Activated T-helper 1 cell treated with anti-CD3 and anti-CD28 coated beads, Interleukin-12 subunit alpha, Interleukin-12 subunit beta, Interleukin-2, Interleukin-4 antibody, amounts not matched to agents 30 ng/mL and 10 ng/mL and 1 ng/mL, durations not matched to agents 14 hours and 24 hours and 36 hours (primary cell): ENCODE results near the gene GRIK2. TPM values are rescaled to one million over a fixed set of nuclear protein-coding genes. Genes with fewer than 3 reads are reported as not detected.

ENCODE experiments used
- DNase-seq: peaks from one replicate; pipeline ENCODE4 v3.0.0; 2021; ENCODE audit warnings: low spot score
- H3K27ac Mint-ChIP-seq: one replicate; pipeline ENCODE4 v1.8.0; 2021; ENCODE audit warnings: mild to moderate bottlenecking, mixed read lengths
- H3K27me3 Mint-ChIP-seq: one replicate; pipeline ENCODE4 v1.8.0; 2022; ENCODE audit warnings: mild to moderate bottlenecking, moderate library complexity, mixed read lengths; ENCODE audit not compliant: insufficient read depth
- H3K36me3 Mint-ChIP-seq: one replicate; pipeline ENCODE4 v1.8.0; 2021; ENCODE audit warnings: low read depth, mixed read lengths
- H3K4me1 Mint-ChIP-seq: one replicate; pipeline ENCODE4 v1.8.0; 2021; ENCODE audit warnings: low read depth, mixed read lengths
- H3K4me3 Mint-ChIP-seq: one replicate; pipeline ENCODE4 v1.8.0; 2021; ENCODE audit warnings: mild to moderate bottlenecking, moderate library complexity, mixed read lengths
- H3K9me3 Mint-ChIP-seq: one replicate; pipeline ENCODE4 v1.8.0; 2021; ENCODE audit warnings: mixed read lengths
- intact Hi-C: fragments of 100-400 bp; cut with micrococcal nuclease; formaldehyde crosslinking; loops from one replicate; pipeline ENCODE4 v1.15.1; 2024
- total RNA-seq: library from RNA; stranded (reverse); gene quantifications from 2 replicates; pipeline ENCODE4 v1.2.3, GENCODE V29; 2022

GRIK2 gene
- total RNA-seq, 1 donor from 2014 or later: not detected

DNA sequence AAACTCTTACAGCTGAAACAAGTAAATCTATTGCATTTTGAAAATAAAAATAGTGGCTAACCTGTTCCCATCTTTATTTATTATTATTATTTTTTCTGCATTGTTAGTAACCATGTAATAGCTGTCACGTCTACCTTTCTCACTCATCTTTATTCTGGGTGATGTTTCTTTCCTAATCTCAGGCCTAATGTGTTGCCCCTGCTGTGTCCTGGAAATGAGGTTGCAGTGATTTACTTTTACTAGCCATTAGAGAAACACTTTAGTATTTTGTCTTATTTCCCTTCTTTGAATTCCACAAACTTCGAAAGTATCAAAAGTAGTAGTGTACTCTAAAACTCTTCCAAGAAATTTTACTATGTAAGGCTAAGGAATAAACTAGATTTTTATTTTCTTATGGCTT lies 546.9 kb downstream of the GRIK2 start:
- no peak overlapping the region for H3K27ac Mint-ChIP-seq
- no peaks in the 10 kb centered on the region for H3K36me3 Mint-ChIP-seq
- no peaks in the 10 kb centered on the region for H3K4me1 Mint-ChIP-seq
- no peak for DNase-seq
- no peaks in the 10 kb centered on the region for H3K27me3 Mint-ChIP-seq
- H3K9me3 Mint-ChIP-seq: peaks cover 2% of the 10 kb centered on the region
- intact Hi-C loops: no loop called here
- H3K4me3 Mint-ChIP-seq: no peak overlapping the region

DNA sequence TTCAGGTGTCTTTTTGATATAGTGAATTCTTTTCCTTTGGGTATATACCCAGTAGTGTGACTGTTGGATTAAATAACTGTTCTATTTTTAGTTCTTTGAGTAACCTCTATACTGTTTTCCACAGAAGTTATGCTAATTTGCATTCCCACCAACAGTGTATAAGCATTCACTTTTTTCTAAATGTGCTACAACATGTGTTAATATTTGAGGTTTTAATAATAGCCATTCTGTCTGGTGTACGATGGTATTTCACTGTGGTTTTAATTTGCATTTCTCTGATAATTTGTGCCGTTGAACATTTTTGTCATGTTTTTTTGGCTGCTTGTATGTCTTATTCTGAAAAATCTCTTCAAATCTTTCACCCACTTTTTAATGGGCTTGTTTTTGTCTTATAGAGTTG lies 563.5 kb downstream of the GRIK2 start:
- no peak for DNase-seq
- H3K9me3 Mint-ChIP-seq: no peaks in the 10 kb centered on the region
- intact Hi-C loops: no loop called here
- no peak overlapping the region for H3K4me3 Mint-ChIP-seq
- no peaks in the 10 kb centered on the region for H3K4me1 Mint-ChIP-seq
- no peaks in the 10 kb centered on the region for H3K27me3 Mint-ChIP-seq
- H3K27ac Mint-ChIP-seq: no peak overlapping the region
- no peaks in the 10 kb centered on the region for H3K36me3 Mint-ChIP-seq

DNA sequence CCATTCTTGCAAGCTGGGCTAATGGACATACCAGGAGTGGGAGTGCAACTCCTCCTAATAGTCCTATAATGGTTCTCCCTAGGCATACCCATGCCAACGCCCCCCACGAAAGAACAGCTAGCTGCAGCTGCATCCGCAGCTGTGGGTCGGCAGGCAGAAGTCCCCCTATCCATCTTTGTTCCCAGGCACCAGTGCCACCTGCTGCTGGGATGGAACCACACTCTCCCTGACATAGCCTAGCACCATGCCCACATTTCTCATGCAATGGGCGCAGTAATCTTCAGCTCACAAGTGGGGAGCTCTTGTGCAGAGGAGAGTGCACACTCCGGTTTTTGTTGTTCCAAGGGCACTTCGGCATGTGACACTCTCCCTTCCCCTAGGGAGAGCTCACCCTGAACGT lies 567.8 kb downstream of the GRIK2 start:
- Mint-ChIP-seq H3K9me3 (no peaks in the 10 kb centered on the region), H3K27me3 (no peaks in the 10 kb centered on the region), H3K27ac (no peak overlapping the region), H3K4me3 (no peak overlapping the region), H3K36me3 (no peaks in the 10 kb centered on the region), H3K4me1 (no peaks in the 10 kb centered on the region)
- intact Hi-C loops: no loop called here
- DNase-seq: no peak

DNA sequence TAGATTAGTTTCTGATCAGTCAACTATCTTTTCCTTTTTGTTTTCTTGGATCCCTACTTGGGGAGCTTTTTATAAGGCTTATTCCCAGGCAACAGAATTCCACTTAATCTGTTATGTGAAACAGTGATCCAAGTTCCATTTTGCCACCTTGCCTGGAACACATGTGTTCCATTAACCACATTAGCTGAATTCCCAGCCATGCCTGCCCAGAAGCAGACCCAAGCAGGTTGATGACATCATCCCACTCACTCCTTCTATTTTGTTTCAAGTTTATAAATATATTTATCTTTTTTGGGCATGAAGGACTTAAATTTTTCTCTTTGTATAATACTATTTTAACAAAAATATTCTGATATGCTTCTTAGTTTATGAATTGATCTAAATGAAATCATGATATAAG lies 587.4 kb downstream of the GRIK2 start:
- Mint-ChIP-seq H3K9me3 (no peaks in the 10 kb centered on the region), H3K27ac (no peak overlapping the region), H3K36me3 (no peaks in the 10 kb centered on the region), H3K4me1 (no peaks in the 10 kb centered on the region), H3K4me3 (no peak overlapping the region), H3K27me3 (no peaks in the 10 kb centered on the region)
- DNase-seq: no peak
- intact Hi-C loops: no loop called here

DNA sequence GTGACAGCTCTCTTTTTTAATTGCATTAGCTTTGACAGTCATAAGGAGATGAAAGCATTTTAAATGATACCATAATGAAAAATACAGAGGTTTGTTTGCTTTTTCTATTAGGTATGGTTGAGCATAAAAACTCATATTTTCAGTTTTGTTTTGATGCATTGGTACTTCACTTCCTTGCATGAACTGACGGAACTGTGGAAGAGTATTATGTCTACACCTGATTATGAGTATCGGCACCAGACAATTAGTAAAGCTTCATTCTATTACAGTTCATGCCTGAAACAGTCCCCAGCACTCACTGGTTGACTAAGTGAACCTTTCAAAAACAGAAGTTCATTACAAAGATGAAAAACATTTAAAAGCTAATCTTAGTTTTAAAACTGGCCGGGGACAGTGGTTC lies 593.0 kb downstream of the GRIK2 start:
- no peaks in the 10 kb centered on the region for H3K36me3 Mint-ChIP-seq
- no peaks in the 10 kb centered on the region for H3K9me3 Mint-ChIP-seq
- H3K4me3 Mint-ChIP-seq: no peak overlapping the region
- H3K27ac Mint-ChIP-seq: no peak overlapping the region
- no peak for DNase-seq
- no peaks in the 10 kb centered on the region for H3K27me3 Mint-ChIP-seq
- intact Hi-C loops: no loop called here
- H3K4me1 Mint-ChIP-seq: no peaks in the 10 kb centered on the region

DNA sequence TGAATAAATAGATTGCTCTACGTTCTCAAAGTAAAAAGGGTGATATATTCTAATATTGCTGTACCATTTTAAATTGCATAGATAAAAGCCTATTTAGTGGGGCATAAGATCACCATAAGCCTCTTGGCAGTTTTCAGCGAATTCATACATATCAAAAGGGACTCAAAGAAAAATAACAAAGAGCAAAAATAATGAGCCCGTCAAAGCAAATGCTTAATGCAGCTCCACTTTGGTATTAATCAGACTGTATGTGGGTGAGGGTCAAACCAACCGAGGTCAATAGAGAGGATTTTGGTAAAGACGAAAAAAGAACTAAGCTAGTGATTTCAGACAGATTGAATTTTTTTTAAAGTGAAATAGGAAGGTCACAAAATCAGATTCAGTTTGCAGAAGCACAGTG lies 598.8 kb downstream of the GRIK2 start:
- Mint-ChIP-seq H3K4me3 (no peak overlapping the region), H3K9me3 (no peaks in the 10 kb centered on the region), H3K27me3 (no peaks in the 10 kb centered on the region), H3K27ac (no peak overlapping the region), H3K36me3 (no peaks in the 10 kb centered on the region), H3K4me1 (no peaks in the 10 kb centered on the region)
- intact Hi-C loops: no loop called here
- DNase-seq: no peak

DNA sequence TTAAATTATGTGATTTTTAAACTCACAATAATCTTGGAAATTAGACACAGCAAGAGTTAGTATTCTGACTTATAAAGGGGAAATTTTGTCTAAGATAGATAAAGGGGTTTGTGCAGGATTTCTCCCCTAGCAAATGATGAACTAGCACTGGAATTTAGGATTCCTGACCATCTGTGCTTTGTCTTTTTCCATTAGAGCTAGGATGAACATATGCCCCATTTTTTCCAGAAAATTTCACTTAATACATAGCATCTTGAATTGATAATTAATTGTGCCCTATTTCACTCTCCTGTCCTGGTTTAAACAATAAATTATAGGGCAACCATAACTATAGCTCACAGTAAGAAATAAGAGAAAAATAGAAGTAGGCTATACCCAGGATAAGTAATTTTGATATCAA lies 601.0 kb downstream of the GRIK2 start:
- intact Hi-C loops: no loop called here
- Mint-ChIP-seq H3K4me1 (no peaks in the 10 kb centered on the region), H3K27me3 (no peaks in the 10 kb centered on the region), H3K9me3 (no peaks in the 10 kb centered on the region), H3K27ac (no peak overlapping the region), H3K4me3 (no peak overlapping the region), H3K36me3 (no peaks in the 10 kb centered on the region)
- DNase-seq: no peak

DNA sequence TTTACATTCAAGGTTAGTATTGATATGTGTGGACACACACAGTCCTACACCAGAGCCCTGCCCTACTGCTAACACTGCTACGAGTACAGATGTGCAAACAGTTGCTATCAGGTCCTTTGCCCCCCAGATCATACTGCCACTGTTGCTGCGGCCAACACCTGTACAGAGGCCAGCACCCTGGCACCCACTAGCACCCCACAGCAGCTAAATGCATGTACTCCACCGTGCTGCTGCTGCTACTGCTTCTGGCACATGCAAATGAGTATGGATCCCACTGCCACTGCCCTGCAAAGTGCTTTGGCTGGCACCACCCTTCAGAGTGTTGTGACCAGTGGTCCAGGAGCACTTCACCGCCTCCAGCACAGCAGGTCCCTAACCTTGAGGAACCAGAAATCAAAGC lies 621.9 kb downstream of the GRIK2 start:
- no peaks in the 10 kb centered on the region for H3K27me3 Mint-ChIP-seq
- H3K4me1 Mint-ChIP-seq: no peaks in the 10 kb centered on the region
- intact Hi-C loops: no loop called here
- no peaks in the 10 kb centered on the region for H3K9me3 Mint-ChIP-seq
- H3K4me3 Mint-ChIP-seq: no peak overlapping the region
- H3K27ac Mint-ChIP-seq: no peak overlapping the region
- H3K36me3 Mint-ChIP-seq: no peaks in the 10 kb centered on the region
- DNase-seq: no peak

DNA sequence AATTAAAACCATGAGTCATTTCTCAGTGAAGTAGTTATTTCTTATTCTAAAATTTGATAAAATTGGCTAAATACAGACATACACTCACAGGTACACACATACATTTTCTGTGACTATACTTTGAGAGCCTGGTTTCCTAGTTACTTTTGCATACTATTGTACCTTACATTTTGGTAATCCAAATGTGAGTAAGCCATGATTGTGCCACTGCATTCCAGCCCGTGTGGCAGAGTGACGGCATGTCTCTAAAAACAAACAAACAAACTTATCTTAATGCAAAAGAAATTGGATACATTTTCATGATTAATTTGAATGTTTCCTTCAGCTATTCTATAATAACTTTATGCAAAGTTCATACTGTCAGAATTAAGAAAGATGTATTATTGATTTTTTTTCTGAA lies 628.8 kb downstream of the GRIK2 start:
- Mint-ChIP-seq H3K9me3 (no peaks in the 10 kb centered on the region), H3K27me3 (no peaks in the 10 kb centered on the region), H3K27ac (no peak overlapping the region), H3K4me3 (no peak overlapping the region), H3K4me1 (no peaks in the 10 kb centered on the region), H3K36me3 (no peaks in the 10 kb centered on the region)
- no peak for DNase-seq
- intact Hi-C loops: no loop called here

DNA sequence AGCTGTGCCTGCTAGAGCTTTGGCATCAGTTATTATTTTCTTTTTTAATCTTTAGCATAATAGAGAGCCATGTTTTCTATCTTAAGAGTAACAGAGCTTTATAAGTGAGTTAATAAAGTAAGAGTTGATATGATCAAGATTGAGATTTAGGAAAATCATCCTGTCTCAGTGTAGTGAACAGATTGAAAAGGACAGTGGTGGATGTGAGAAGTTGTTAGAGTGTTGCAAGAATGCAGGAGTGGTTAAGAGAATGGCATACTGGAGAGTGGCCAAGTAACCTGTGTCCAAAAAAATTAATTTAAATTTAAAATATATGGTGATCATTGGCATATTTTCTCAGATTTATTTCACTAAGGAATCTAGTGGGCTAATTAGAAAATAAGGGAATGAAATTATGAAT lies 629.3 kb downstream of the GRIK2 start:
- Mint-ChIP-seq H3K36me3 (no peaks in the 10 kb centered on the region), H3K4me1 (no peaks in the 10 kb centered on the region), H3K9me3 (no peaks in the 10 kb centered on the region), H3K27me3 (no peaks in the 10 kb centered on the region), H3K4me3 (no peak overlapping the region), H3K27ac (no peak overlapping the region)
- intact Hi-C loops: no loop called here
- no peak for DNase-seq

DNA sequence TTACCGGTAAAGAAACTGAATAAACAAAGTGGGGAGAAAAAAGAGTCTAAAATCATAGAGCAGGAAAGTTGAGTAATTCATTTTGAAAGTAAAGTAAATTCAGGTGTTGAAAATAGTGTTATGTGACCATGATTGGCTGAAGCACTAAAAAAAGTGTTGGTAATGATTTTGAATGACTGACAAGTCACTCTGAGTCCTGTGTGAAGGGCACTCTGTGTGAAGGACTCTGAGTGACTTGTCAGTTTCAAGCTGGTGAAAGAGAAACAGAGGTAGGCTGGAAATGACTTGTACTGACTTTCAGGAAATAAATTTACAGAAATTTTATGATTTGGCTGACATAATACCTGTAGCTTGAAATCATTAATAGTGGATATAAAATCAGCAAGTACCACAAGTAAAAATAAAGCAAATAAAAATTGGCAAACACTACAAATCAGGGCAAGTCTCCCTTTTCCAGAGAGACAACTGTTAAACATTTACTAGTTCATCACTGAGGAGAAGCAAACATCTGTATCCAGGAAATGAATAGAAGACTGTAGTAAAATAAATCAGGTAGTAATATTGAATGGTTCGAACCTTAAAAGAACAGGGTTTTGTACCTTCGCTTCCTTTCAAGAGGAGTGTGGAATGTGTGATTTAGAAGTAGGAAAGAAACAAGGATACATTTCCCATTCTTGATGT lies 630.6 kb downstream of the GRIK2 start:
- intact Hi-C loops: no loop called here
- no peaks in the 10 kb centered on the region for H3K9me3 Mint-ChIP-seq
- no peak for DNase-seq
- no peaks in the 10 kb centered on the region for H3K4me1 Mint-ChIP-seq
- no peak overlapping the region for H3K4me3 Mint-ChIP-seq
- no peaks in the 10 kb centered on the region for H3K27me3 Mint-ChIP-seq
- no peak overlapping the region for H3K27ac Mint-ChIP-seq
- H3K36me3 Mint-ChIP-seq: no peaks in the 10 kb centered on the region

DNA sequence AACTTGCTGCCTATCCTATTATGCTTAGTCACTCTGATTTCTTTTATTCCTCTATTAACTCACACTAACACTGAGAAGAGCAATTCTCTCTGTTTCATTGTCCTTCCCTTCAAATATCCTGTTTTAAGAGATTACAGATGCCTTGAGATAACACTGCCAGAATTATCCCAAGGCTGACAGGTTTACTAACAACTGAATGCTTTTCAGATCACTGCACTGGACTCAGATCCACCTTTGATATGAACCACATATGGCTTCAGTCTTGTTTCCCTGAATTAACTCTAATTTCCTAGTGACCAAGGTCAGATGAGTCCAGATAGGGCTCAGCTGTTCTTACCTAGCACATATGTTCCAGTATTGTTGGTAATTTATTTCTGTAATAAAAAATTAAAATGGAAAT lies 633.1 kb downstream of the GRIK2 start:
- intact Hi-C loops: no loop called here
- Mint-ChIP-seq H3K9me3 (no peaks in the 10 kb centered on the region), H3K4me1 (no peaks in the 10 kb centered on the region), H3K4me3 (no peak overlapping the region), H3K36me3 (no peaks in the 10 kb centered on the region), H3K27ac (no peak overlapping the region), H3K27me3 (no peaks in the 10 kb centered on the region)
- no peak for DNase-seq

DNA sequence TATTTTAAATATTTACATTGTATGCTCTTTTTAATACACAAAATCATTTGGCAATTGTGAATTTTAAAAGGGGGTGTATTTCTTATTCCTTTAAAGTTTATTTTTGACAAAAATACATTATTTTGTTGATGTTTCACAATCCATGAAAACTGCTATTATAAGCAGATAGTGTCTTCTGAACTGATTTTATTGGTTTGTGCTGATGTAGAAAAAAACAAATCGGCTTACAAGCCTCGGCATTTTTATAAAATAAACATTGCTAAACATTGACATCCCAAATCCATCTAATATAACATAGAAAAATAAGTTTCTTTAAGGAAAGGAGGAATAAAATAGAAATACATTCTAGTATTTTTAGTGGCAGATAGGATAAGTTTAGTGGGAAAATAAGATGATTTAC lies 634.7 kb downstream of the GRIK2 start:
- no peaks in the 10 kb centered on the region for H3K27me3 Mint-ChIP-seq
- intact Hi-C loops: no loop called here
- no peak overlapping the region for H3K4me3 Mint-ChIP-seq
- DNase-seq: no peak
- no peak overlapping the region for H3K27ac Mint-ChIP-seq
- H3K9me3 Mint-ChIP-seq: no peaks in the 10 kb centered on the region
- no peaks in the 10 kb centered on the region for H3K36me3 Mint-ChIP-seq
- H3K4me1 Mint-ChIP-seq: no peaks in the 10 kb centered on the region

DNA sequence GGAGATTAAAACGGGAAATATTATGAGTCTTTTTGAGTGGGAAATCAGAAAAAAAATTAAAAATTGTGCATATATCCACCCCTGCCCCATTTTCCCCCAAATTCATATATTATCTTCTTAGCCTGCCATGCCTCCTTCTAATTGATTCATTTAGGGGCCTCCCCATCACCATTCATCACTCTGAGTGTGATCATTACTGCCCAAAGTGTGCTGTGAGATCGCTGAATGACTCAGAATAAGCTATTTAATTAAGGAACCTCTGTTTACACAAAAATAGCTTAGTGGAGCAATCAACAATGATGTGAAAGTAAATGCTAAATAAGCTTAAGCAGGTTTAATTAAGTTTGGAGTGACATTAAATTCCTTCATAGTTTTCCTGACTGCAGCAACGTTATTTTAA lies 645.5 kb downstream of the GRIK2 start:
- Mint-ChIP-seq H3K27me3 (no peaks in the 10 kb centered on the region), H3K27ac (no peak overlapping the region), H3K4me3 (no peak overlapping the region), H3K4me1 (no peaks in the 10 kb centered on the region), H3K9me3 (peaks cover 4% of the 10 kb centered on the region), H3K36me3 (no peaks in the 10 kb centered on the region)
- DNase-seq: no peak
- intact Hi-C loops: no loop called here
